K562 (cell line): ENCODE measurements around the gene ZSCAN12. TPM values are rescaled to one million over a fixed set of nuclear protein-coding genes. Genes with fewer than 3 reads are reported as not detected.
A peak's percentile ranks its signal among the peaks of the same experiment; 100 is the strongest.

Experiments used
- JUNB ChIP-seq: fragments of 450-650 bp; formaldehyde crosslinking; conservative IDR thresholded peaks from 2 replicates; pipeline ENCODE4 v1.4.0; 2020; ENCODE audit warnings: mild to moderate bottlenecking
- MCM2 ChIP-seq: fragments of 450-650 bp; IDR thresholded peaks from 2 replicates; pipeline ENCODE4 v1.6.1; 2017; ENCODE audit warnings: low read depth, mild to moderate bottlenecking
- PRMT5 ChIP-seq: sonication (generic); formaldehyde crosslinking; IDR thresholded peaks from 2 replicates; pipeline ENCODE4 v1.5.0; 2020; ENCODE audit warnings: missing genetic modification reagents
- ZNF699 ChIP-seq: fragments of 250-450 bp; sonication (Bioruptor Pico); IDR thresholded peaks from 2 replicates; pipeline ENCODE4 v1.8.0; 2021; ENCODE audit warnings: mild to moderate bottlenecking, moderate library complexity; ENCODE audit not compliant: insufficient replicate concordance
- polyA plus RNA-seq, 8 experiments: library from polyadenylated mRNA; depleted of rRNA in 4 of 8; stranded (reverse) in 5 of 8; unstranded in 3 of 8; fragments of >200 nt; fragmentation: Nextera tagmentation in 2 of 8; fragmentation: Illumina TruSeq in 1 of 8; extraction: Ambion mirVana in 2 of 8; extraction: Trizol in 1 of 8; gene quantifications; 2 replicates each; pipeline versions ENCODE4 v1.2.1 to v1.2.3, GENCODE V29; 2011 to 2014; ENCODE audit warnings: inconsistent platforms in 1 of 8, missing spikeins in 1 of 8
- total RNA-seq, 7 experiments: library from RNA; depleted of rRNA in 6 of 7; stranded (reverse); fragments of >200 nt in 6 of 7; fragmentation: Illumina TruSeq in 2 of 7; extraction: Trizol in 2 of 7; gene quantifications; 2 replicates each; pipeline versions ENCODE4 v1.2.1 to v1.2.3, GENCODE V29; 2011 to 2021; ENCODE audit warnings: low replicate concordance in 1 of 7
- TF ChIP-seq, protein P1 (sequence below), 2 experiments: fragments of 450-650 bp; IDR thresholded peaks; 2 replicates each; pipeline ENCODE4 v1.6.1; 2018; ENCODE audit warnings: mild to moderate bottlenecking in 2 of 2, low read depth in 1 of 2; ENCODE audit not compliant: partially characterized antibody in 2 of 2
- TF ChIP-seq, protein P2 (sequence below): fragments of 450-650 bp; formaldehyde crosslinking; IDR thresholded peaks from 2 replicates; pipeline ENCODE4 v1.4.0; 2022; ENCODE audit warnings: missing genetic modification characterization
- TF ChIP-seq, protein P3 (sequence below), 2 experiments: fragments of 450-650 bp; formaldehyde crosslinking in 1 of 2; IDR thresholded peaks; 2 replicates each; pipeline versions ENCODE4 v1.4.0 to v1.6.1; 2014 to 2020; ENCODE audit warnings: mild to moderate bottlenecking in 2 of 2, borderline replicate concordance in 1 of 2, low read depth in 1 of 2
- TF ChIP-seq, protein P4 (sequence below): fragments of 250-450 bp; sonication (Bioruptor Pico); IDR thresholded peaks from 2 replicates; pipeline ENCODE4 v1.6.1; 2021; ENCODE audit warnings: mild to moderate bottlenecking
- TF ChIP-seq, protein P5 (sequence below): sonication (generic); formaldehyde crosslinking; IDR thresholded peaks from 2 replicates; pipeline ENCODE4 v1.8.0; 2022; ENCODE audit warnings: mild to moderate bottlenecking, missing genetic modification reagents

The ZSCAN12 gene
- total and polyA plus RNA-seq, 9 of the 15 experiments (the other 6 are each of a cell fraction or from before 2014, with no cell fraction given) = 2.5 to 19.6 (median 12.5) TPM

DNA sequence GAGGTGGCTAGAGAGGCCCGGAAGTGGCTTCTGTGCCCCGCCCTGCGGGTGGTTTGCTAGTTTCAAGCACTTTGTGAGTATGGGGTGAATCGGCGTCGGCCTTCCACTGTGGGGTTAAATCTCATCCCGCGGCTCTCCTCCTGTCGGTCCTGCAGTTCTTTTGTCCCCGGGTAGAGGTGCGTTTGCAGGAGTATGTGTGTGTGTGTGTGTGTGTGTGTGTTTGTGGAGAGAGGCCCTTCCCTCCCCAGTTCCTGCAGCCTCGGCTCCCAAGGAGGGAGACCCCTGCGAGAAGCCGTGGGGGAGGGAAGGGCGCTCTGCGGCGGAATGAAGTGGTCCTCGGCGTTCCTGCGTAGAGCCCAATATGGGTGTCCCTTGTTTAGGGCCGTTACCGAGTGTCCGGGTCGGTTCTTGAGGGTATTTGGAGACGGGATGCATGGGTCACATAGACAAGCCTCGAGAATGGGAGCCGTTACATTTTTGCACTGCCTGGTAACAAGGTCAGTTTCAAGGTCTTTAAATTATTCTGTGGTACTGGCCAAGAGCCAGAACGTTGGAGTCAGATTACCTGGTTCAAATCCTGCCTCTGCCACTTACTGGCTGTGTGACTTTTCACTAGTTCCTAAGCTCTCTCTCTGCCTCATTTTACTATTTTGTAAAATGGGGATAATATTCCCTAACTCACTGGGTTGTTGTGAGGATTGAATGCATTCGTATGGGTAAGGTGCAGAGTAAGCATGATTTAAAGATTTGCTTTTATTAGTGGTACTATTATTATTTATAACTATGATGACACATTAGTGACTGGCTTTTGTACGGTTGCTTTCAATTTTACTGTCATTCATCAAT lies 49.4 kb downstream of the ZSCAN12 start, which contains the start of gene ZKSCAN3 (continued):
- TF ChIP-seq, protein P1, sequence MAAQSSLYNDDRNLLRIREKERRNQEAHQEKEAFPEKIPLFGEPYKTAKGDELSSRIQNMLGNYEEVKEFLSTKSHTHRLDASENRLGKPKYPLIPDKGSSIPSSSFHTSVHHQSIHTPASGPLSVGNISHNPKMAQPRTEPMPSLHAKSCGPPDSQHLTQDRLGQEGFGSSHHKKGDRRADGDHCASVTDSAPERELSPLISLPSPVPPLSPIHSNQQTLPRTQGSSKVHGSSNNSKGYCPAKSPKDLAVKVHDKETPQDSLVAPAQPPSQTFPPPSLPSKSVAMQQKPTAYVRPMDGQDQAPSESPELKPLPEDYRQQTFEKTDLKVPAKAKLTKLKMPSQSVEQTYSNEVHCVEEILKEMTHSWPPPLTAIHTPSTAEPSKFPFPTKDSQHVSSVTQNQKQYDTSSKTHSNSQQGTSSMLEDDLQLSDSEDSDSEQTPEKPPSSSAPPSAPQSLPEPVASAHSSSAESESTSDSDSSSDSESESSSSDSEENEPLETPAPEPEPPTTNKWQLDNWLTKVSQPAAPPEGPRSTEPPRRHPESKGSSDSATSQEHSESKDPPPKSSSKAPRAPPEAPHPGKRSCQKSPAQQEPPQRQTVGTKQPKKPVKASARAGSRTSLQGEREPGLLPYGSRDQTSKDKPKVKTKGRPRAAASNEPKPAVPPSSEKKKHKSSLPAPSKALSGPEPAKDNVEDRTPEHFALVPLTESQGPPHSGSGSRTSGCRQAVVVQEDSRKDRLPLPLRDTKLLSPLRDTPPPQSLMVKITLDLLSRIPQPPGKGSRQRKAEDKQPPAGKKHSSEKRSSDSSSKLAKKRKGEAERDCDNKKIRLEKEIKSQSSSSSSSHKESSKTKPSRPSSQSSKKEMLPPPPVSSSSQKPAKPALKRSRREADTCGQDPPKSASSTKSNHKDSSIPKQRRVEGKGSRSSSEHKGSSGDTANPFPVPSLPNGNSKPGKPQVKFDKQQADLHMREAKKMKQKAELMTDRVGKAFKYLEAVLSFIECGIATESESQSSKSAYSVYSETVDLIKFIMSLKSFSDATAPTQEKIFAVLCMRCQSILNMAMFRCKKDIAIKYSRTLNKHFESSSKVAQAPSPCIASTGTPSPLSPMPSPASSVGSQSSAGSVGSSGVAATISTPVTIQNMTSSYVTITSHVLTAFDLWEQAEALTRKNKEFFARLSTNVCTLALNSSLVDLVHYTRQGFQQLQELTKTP (IDR thresholded peaks at IDR 0.05; ENCODE audit: low read depth in 1 of 2, partially characterized antibody in 2 of 2) = peak; percentile 83 to 97
- TF ChIP-seq PRMT5 (CRISPR knock-in tag) (no peak), MCM2 (no peak), ZNF699 (CRISPR knock-in tag) (no peak), JUNB (CRISPR knock-in tag) (no peak)
- TF ChIP-seq, protein P2, sequence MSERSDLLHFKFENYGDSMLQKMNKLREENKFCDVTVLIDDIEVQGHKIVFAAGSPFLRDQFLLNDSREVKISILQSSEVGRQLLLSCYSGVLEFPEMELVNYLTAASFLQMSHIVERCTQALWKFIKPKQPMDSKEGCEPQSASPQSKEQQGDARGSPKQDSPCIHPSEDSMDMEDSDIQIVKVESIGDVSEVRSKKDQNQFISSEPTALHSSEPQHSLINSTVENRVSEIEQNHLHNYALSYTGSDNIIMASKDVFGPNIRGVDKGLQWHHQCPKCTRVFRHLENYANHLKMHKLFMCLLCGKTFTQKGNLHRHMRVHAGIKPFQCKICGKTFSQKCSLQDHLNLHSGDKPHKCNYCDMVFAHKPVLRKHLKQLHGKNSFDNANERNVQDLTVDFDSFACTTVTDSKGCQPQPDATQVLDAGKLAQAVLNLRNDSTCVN = peak; percentile 96; the same call in 1 of the 2 replicates
- TF ChIP-seq, protein P3, sequence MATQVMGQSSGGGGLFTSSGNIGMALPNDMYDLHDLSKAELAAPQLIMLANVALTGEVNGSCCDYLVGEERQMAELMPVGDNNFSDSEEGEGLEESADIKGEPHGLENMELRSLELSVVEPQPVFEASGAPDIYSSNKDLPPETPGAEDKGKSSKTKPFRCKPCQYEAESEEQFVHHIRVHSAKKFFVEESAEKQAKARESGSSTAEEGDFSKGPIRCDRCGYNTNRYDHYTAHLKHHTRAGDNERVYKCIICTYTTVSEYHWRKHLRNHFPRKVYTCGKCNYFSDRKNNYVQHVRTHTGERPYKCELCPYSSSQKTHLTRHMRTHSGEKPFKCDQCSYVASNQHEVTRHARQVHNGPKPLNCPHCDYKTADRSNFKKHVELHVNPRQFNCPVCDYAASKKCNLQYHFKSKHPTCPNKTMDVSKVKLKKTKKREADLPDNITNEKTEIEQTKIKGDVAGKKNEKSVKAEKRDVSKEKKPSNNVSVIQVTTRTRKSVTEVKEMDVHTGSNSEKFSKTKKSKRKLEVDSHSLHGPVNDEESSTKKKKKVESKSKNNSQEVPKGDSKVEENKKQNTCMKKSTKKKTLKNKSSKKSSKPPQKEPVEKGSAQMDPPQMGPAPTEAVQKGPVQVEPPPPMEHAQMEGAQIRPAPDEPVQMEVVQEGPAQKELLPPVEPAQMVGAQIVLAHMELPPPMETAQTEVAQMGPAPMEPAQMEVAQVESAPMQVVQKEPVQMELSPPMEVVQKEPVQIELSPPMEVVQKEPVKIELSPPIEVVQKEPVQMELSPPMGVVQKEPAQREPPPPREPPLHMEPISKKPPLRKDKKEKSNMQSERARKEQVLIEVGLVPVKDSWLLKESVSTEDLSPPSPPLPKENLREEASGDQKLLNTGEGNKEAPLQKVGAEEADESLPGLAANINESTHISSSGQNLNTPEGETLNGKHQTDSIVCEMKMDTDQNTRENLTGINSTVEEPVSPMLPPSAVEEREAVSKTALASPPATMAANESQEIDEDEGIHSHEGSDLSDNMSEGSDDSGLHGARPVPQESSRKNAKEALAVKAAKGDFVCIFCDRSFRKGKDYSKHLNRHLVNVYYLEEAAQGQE (IDR thresholded peaks at IDR 0.05; ENCODE audit: borderline replicate concordance) = peak; percentile 26; the same call in 1 of the 2 replicates
- TF ChIP-seq, protein P3 (CRISPR knock-in tag; IDR thresholded peaks at IDR 0.05; ENCODE audit: low read depth) = no peak
- TF ChIP-seq, protein P4, sequence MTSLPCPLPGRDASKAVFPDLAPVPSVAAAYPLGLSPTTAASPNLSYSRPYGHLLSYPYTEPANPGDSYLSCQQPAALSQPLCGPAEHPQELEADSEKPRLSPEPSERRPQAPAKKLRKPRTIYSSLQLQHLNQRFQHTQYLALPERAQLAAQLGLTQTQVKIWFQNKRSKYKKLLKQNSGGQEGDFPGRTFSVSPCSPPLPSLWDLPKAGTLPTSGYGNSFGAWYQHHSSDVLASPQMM (CRISPR knock-in tag) = no peak
- TF ChIP-seq, protein P5, sequence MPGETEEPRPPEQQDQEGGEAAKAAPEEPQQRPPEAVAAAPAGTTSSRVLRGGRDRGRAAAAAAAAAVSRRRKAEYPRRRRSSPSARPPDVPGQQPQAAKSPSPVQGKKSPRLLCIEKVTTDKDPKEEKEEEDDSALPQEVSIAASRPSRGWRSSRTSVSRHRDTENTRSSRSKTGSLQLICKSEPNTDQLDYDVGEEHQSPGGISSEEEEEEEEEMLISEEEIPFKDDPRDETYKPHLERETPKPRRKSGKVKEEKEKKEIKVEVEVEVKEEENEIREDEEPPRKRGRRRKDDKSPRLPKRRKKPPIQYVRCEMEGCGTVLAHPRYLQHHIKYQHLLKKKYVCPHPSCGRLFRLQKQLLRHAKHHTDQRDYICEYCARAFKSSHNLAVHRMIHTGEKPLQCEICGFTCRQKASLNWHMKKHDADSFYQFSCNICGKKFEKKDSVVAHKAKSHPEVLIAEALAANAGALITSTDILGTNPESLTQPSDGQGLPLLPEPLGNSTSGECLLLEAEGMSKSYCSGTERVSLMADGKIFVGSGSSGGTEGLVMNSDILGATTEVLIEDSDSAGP (CRISPR knock-in tag) = 0 out of 2 replicates have a peak, but pooled peaks have one; percentile 4
